ENCODE data around the gene CDSN.
"Not testable (repeated sequence)": the region's sequence is repeated elsewhere in the genome, so short reads cannot be mapped to it uniquely, and the experiment has no call there.

The CDSN gene

DNA sequence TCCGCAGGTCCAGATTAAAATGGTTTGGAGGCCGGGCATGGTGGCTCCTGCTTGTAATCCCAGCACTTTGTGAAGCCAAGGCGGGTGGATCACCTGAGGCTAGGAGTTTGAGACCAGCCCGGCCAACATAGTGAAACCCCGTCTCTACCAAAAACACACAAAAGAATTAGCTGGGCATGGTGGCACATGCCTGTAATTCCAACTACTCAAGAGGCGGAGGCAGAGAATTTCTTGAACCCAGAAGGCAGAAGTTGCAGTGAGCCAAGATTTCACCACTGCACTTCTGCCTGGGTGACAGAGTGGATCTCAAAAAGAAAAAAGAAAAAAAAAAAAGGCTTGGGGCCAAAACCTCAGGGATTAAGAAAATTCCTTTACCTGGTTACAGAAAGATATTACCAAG, 38.4 kb downstream of the CDSN start:
- DNase-seq: no peak

DNA sequence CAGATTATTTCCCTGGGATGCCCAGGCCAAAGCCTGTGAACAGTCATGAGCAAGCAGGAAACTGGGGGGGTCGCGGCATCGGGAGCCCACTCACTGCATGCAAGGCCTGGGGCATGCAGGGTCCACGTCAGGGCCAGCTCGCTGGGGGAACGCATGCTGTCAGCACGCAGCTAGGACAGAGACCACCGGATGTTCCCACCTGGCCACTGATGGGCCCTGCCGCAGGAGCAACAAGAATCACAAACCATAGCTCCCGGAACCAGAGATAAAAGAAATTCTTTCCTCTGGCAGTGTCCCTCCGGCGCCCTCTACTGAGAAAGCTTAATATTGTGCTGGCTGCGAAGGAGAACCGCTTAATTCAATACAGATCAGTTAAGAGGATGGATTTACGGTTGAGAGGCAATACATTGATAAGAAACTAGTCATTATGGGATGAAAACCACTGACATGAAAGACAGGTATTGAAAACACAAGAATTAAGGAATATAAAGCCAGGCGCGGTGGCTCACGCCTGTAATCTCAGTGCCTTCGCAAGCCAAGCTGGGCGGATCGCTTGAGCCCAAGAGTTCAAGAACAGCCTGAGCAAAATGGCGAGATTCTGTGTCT, 40.5 kb downstream of the CDSN start:
- no peak for DNase-seq

DNA sequence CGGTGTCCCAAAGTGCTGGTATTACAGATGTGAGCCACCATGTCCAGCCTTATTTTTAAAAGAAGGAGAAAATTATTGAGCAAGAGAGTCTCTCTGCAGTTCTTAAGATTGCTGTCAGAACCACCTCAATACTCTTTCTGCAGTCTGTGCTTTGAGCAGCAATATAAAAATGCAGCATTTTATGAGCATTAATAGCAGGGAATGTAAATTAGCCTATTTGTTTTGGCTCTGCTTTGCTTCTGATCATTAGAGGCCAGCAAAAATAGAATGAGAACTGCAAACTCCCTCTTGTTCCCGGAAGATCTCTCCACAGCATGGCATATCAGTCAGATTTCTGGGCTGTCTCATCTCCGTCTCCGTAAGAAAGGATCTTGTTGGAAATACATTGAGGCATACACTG, 43.6 kb downstream of the CDSN start:
- no peak for DNase-seq

DNA sequence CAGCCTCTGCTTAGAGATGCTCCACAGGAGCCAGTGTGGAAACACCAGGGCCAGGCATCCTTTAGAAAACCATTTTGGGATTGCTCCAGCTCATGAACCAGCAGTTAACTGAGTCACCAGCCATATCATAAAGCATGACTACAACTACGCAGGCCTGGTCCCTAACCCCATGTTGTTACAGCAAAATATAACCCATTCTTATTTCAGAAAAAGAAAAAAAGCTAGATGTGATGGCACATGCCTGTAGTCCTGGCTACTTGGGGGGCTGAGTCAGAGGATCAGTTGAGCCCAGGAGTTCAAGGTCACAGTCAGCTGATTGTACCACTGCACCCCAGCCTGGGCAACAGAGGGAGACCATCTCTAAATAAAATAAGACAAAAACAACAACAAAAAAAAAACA, 44.7 kb downstream of the CDSN start:
- DNase-seq: no peak

DNA sequence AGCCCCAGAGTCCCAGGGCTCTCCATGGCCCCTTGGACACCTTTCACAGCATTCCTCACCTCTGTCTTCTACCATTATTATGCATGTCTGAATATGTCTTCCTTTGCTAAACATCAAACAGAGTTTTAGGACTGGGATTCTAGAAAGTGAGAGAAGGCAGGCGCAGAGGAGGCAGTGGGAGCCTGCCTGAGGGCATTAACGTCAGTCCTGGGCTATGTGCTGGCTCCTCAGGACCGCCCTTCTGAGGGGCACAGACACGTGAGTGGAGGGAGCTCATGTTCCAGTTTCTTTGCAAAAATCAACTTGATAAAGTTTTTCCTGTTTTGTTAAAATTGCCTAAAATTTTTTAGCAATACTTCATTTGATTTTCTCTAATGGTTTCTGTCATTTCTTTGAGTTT, 45.8 kb downstream of the CDSN start:
- DNase-seq: no peak

DNA sequence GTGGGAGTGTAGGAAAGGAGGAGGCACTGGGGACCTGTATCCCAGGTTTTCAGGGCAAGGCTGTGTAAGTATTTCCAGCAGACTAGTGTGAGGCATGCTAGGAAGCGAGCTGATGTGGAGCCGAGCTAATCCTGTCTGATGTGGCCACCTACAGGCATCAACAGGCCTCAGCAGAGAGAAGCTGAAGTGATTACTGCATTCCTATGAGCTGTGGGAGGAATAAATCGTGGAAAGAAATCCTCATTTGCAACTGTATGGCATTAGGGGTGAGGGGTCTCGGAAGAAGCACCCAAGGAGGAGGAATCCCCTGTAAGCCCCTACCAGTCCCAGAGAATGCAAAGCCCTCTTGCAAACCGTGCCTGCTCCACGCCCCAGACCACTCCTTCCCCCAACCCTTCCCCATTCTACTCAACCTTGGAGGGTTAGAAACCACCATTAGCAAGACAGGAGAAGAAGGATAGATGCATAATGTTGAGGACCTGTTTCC, 49.5 kb downstream of the CDSN start:
- DNase-seq: no peak

DNA sequence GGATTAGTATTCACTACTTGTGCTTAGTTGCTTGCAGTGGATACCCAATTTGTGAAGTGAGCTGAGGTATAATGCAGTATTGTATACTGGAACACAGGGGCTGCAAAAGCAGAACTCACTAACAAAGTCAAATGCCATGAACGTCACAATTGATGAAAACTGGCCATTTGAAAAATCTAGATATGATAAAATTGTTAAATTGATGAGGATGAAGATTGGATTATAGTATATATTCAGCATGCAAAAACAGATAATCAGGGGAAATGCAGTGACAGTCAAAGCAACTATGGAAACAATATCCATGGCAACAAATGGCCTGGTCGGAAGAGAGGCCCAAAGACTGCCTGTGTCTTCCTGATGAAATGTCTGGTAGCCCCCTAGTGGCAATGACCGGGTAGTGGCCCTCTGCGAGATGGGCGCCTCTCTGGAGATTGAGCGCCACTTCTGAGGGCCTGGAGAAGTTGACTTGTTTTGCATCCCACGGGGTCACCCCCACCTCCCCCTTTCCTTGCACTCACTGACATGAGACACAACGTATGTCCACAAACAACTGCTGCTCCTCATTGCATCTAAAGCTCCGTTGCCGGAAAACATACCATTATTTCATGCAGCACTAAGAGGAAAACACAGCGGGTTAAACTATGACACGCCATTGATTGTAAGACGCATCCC, 51.4 kb downstream of the CDSN start:
- peak; percentile 13 for DNase-seq

DNA sequence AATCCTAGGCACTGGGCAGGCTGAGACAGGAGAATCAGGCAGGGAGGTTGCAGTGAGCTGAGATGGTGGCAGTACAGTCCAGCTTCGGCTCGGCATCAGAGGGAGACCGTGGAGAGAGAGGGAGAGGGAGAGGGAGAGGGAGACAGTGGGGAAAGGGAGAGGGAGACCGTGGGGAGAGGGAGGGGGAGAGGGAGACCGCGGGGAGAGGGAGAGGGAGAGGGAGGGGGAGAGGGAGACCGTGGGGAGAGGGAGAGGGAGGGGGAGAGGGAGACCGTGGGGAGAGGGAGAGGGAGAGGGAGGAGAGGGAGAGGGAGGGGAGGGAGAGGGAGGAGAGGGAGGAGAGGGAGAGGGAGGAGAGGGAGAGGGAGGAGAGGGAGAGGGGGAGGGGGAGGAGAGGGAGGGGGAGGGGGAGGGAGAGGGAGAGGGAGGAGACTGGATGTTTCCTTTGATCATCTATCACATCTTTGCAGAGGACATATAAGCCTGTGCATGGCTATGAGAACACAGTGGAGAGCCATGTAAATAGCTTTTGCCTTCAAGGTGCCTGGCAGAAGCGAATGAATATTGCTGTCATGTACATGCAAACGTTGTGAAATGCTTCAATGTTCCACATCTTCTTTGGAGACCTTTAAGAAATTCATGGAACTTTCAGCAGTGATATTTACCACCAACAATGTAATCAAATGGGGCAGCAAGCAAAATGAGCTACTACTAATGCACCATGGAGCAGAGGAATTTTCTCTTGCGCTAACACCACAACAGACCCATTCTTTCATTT, 52.2 kb downstream of the CDSN start:
- not testable (repeated sequence) for DNase-seq

DNA sequence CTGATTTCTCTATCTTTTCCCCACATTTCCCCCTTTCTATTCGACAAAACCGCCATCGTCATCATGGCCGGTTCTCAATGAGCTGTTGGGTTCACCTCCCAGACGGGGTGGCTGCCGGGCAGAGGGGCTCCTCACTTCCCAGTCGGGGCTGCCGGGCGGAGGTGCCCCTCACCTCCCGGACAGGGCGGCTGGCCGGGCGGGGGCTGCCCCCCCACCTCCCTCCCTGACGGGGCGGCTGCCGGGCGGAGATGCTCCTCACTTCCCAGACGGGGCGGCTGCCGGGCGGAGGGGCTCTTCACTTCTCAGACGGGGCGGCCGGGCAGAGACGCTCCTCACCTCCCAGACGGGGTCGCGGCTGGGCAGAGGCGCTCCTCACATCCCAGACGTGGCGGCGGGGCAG, 53.2 kb downstream of the CDSN start:
- not testable (repeated sequence) for DNase-seq

DNA sequence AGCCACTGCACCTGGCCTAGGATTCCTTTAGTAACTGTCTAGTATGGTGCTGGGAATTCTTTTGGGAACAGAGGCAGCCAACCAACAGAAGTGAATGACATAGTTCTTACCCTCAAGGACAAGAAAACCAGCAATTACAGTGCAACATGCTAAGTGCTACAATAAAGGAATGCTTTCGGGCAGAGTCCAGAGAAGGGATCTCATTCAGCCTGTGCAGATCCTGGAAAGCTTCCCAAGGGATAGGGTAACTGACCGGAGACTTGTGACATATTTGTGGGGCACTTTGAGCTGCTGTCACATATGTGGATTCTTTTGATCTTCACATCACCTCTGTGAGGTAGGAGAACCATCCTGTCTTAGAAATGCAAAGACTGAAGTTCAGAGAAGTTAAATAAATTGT, 54.7 kb downstream of the CDSN start:
- no peak for DNase-seq
